IPS DF 6.9 (cell line): Measurements from ENCODE around the gene FNDC1.

Experiments used
- DNase-seq: peaks from one replicate; pipeline ENCODE4 v3.0.0-alpha.2; 2013; ENCODE audit warnings: low read depth, low spot score
- H3K27ac ChIP-seq: one replicate; pipeline ENCODE4 v1.5.1; 2013; ENCODE audit warnings: low read length, control low read depth
- H3K27me3 ChIP-seq: 2 replicates; pipeline ENCODE4 v1.6.1; 2013; ENCODE audit warnings: mild to moderate bottlenecking, low read length; ENCODE audit not compliant: control insufficient read depth, insufficient read depth
- H3K36me3 ChIP-seq: 2 replicates; pipeline ENCODE4 v1.6.1; 2013; ENCODE audit warnings: low read length; ENCODE audit not compliant: control insufficient read depth, insufficient read depth
- H3K4me1 ChIP-seq: 2 replicates; pipeline ENCODE4 v1.6.1; 2013; ENCODE audit warnings: low read length; ENCODE audit not compliant: control insufficient read depth, insufficient read depth
- H3K4me3 ChIP-seq: 2 replicates; pipeline ENCODE4 v1.5.1; 2013; ENCODE audit warnings: mild to moderate bottlenecking, low read length
- H3K9me3 ChIP-seq: 2 replicates; pipeline ENCODE4 v1.6.1; 2013; ENCODE audit warnings: low read length, inconsistent platforms; ENCODE audit not compliant: control insufficient read depth, insufficient read depth
- WGBS: extraction: QIAGEN DNeasy Blood & Tissue Kit; methylation state at CpG from one replicate; pipeline ENCODE4 v1.1.7; 2013; ENCODE audit warnings: mixed read lengths, missing lambda C conversion rate; ENCODE audit not compliant: insufficient read length, insufficient coverage; 5-methylcytosine and 5-hydroxymethylcytosine counted together

FNDC1 gene

DNA sequence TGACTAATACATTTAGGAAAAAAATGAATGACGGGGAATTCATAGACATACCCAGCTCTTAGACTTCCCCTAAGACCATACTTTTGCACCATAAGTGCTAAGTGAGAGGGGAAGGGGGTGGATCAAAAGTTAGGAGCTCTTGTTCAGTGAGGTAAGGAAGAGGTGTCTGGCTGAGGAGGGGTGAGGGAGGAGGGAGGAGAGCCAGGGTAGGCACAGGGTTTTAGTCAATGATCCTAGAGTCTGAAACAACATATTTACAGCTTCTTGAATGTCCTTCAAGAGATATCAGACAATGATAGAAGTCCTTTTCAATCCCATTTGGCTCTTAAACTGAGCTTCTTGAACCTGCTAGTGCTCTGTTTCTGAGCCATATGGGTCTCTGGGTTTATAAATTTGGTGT lies 135.4 kb downstream of the FNDC1 start:
- H3K27ac ChIP-seq, result no peak overlapping the region
- no CpG with 5 or more reads among the region's 1 CpG for WGBS
- no peaks in the 10 kb centered on the region for H3K9me3 ChIP-seq
- no peak for DNase-seq
- no peaks in the 10 kb centered on the region for H3K36me3 ChIP-seq
- H3K27me3 ChIP-seq, result no peaks in the 10 kb centered on the region
- H3K4me3 ChIP-seq, result no peak overlapping the region
- H3K4me1 ChIP-seq, result no peaks in the 10 kb centered on the region

DNA sequence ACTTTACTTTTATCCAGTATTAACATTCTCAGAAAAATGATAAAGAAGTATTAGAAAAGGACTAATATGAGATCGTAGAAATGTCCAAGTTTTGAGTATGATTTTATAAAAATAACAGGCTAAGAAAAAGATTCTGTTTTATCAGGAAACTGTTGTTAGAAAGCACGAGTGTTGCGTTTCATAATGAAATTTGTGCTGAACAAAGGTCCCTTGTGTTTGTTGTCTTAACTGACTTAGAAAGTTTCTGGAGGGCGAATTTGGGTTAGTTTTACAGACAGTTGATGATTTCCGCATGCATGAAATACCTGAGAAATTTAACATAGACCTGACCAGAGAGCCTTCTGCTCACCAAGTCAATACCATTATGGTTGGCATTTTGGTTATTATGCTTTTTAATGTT lies 136.0 kb downstream of the FNDC1 start:
- Histone ChIP-seq H3K27me3 (no peaks in the 10 kb centered on the region), H3K27ac (no peak overlapping the region), H3K36me3 (no peaks in the 10 kb centered on the region), H3K9me3 (no peaks in the 10 kb centered on the region), H3K4me3 (no peak overlapping the region), H3K4me1 (no peaks in the 10 kb centered on the region)
- WGBS, result no CpG with 5 or more reads among the region's 5 CpGs
- DNase-seq, result no peak

DNA sequence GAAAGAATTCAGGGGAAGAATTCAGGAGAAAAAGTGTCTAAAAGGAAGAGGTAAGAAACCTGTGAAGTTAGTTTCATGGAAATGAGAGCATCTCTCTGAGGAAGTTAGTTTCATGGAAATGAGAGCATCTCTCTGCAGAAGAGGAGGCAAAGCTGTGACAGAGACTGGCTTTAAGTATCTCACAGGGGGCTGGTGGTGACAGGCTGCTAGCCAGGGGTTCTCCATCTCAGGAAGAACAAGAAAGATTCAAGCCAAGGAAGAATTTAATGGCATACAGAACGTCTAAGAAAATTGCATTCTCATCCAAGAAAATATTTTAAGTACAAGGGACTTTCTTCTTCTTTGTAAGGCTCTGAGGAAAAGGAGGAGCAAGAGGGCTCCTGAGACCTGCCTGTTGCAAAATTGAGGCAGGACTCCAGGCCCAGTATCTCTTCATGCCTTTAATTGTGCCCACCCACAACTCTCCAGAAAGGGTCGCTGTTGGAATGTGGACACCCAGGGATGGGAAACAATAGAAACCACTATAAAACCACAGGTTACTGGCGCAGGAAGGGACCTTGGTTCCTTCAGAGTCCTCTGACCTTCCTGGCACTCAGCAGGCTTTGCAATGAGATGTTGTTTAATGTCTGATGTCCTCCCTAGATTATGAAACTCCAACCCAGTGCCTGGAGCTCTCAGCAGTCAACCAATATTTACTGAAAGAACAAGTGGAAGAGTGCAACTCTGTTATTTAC lies 136.8 kb downstream of the FNDC1 start:
- Histone ChIP-seq H3K36me3 (no peaks in the 10 kb centered on the region), H3K4me3 (no peak overlapping the region), H3K9me3 (no peaks in the 10 kb centered on the region), H3K27ac (no peak overlapping the region), H3K27me3 (no peaks in the 10 kb centered on the region), H3K4me1 (no peaks in the 10 kb centered on the region)
- no peak for DNase-seq
- WGBS, result no CpG with 5 or more reads among the region's 3 CpGs

DNA sequence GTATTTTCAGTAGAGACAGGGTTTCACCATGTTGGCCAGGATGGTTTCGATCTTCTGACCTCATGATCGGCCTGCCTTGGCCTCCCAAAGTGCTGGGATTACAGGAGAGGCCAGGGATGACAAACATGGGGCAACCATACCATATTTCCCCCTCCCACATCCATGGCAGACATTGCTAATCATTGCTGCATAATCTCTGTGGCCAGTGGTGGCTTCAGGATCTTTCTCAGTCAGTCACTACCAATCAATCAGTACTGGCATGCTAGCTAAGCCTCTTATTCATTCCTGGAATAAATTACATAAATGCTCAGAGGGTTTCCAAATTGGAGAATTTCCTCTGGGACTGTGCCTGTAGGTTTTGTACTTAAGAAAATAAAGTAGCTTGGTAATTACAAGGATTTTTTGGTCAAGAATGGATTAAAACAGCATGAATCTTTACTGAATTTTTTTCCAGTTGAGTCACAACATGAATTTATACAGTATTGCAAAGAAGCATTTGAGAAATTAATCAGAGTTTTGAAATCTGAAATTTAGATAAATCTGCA lies 138.1 kb downstream of the FNDC1 start:
- H3K36me3 ChIP-seq, result no peaks in the 10 kb centered on the region
- no peak for DNase-seq
- H3K4me3 ChIP-seq, result no peak overlapping the region
- no CpG with 5 or more reads among the region's 2 CpGs for WGBS
- no peaks in the 10 kb centered on the region for H3K4me1 ChIP-seq
- no peaks in the 10 kb centered on the region for H3K9me3 ChIP-seq
- H3K27ac ChIP-seq, result no peak overlapping the region
- H3K27me3 ChIP-seq, result no peaks in the 10 kb centered on the region

DNA sequence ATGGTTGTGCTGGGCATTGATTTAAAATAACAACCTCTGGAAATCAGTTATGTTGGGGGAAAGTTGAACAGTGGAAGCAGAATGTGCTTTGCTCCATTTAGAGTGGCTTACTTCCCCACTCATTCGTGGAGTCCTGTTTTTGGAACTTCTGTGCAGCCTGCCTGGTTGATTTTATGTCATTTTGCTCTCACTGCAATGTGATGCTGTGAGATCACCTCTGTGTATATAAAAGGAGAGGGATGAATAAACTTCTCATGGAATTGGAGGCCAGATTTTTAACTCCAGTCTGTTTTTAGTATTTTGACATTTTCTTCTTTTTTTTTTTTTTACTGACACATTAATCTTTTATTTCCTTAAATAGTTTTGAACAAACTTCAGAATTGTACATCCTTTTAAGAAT lies 139.0 kb downstream of the FNDC1 start:
- no peak for DNase-seq
- WGBS, result no CpG with 5 or more reads among the region's 1 CpG

DNA sequence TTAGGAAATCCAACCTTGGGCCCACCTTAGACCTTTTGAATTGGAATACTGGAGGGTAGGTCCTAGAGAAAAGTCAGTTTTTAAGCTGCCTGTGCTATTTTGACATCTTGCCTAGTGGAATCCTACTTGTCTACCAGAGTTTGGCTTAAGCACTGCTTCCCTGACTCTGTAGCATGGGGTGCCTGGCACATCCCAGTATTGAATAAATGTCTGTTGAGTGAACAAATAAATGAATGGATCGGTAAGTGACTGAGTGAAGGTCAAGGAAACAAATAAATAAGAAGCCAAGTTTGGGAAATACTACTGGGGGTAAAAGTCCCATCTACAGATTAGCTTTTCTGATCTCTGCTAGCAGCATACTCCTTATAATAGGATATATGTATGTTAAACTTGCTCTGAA lies 140.5 kb downstream of the FNDC1 start:
- H3K27me3 ChIP-seq, result no peaks in the 10 kb centered on the region
- no peak overlapping the region for H3K27ac ChIP-seq
- no peak for DNase-seq
- no peak overlapping the region for H3K4me3 ChIP-seq
- H3K36me3 ChIP-seq, result no peaks in the 10 kb centered on the region
- no peaks in the 10 kb centered on the region for H3K9me3 ChIP-seq
- H3K4me1 ChIP-seq, result no peaks in the 10 kb centered on the region
- no CpG with 5 or more reads among the region's 1 CpG for WGBS

More for the DNA sequence above, 139.0 kb downstream of the FNDC1 start:
- H3K27me3 ChIP-seq, result no peaks in the 10 kb centered on the region
- H3K4me3 ChIP-seq, result no peak overlapping the region
- H3K4me1 ChIP-seq, result no peaks in the 10 kb centered on the region
- no peaks in the 10 kb centered on the region for H3K36me3 ChIP-seq
- no peaks in the 10 kb centered on the region for H3K9me3 ChIP-seq
- H3K27ac ChIP-seq, result no peak overlapping the region

DNA sequence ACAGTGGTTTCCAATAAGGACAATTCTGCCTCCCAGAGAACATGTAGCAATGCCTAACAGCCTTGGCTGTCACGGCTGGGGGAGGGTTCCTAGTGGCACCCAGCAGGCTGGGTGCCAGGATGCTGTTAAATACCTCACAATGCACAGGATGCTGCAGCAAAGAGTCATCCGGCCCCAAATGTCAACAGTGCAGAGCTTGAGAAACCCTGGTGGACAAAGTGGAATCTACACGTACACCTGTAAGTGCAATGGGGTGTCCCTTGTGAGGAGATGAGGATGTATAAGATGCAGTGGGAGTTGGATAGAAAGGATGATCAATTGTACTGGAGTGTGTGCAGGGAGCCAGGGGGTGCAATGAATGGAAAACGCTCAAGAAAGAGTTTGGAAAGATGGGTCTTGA lies 142.4 kb downstream of the FNDC1 start:
- H3K9me3 ChIP-seq, result no peaks in the 10 kb centered on the region
- no peak overlapping the region for H3K4me3 ChIP-seq
- DNase-seq, result no peak
- H3K27ac ChIP-seq, result no peak overlapping the region
- WGBS, result no CpG with 5 or more reads among the region's 4 CpGs
- H3K36me3 ChIP-seq, result no peaks in the 10 kb centered on the region
- no peaks in the 10 kb centered on the region for H3K27me3 ChIP-seq
- H3K4me1 ChIP-seq, result peaks cover 3% of the 10 kb centered on the region; the same call in 1 of the 2 replicates

DNA sequence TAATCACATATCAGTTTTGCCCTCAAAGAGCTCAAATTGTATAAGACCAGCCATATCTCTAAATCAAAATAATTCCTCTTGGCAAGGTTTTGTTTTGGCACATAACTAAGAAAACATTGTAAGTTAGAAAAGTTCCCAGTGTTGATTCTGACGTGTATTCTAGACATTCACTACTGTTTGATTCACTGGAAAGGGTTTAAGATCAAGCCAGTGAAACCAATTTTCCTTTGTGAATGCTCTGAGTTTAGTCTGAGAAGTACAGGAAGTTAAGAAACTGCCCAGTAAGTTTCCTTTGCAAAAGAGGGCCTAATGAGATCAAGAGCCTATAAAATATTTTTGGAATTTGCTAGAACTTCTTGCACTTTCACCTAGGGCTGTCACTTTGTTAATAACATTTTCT lies 143.0 kb downstream of the FNDC1 start:
- no CpG with 5 or more reads among the region's 1 CpG for WGBS
- Histone ChIP-seq H3K27me3 (no peaks in the 10 kb centered on the region), H3K4me1 (peaks cover 3% of the 10 kb centered on the region; the same call in 1 of the 2 replicates), H3K9me3 (no peaks in the 10 kb centered on the region), H3K36me3 (no peaks in the 10 kb centered on the region), H3K27ac (no peak overlapping the region), H3K4me3 (no peak overlapping the region)
- no peak for DNase-seq

DNA sequence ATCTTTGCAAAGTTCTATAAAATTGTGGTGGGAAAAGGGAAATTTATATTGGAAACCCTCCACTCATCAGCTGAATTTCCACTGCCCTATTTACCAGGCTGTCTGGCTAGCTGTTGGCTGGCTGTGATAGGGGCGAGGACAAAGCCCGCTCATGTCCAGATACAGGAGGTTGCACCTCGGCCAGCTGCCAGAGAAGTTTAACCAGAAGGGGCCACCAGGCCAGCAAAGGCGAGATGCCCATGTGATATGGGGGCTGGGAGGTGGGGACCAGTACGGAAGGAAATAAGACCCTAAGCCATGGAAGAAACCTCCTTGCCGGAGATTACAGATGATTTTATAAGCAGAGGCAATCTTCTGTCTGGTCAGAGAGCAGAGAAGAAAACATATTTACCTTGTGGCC lies 143.8 kb downstream of the FNDC1 start:
- H3K4me3 ChIP-seq, result no peak overlapping the region
- no peak for DNase-seq
- WGBS, result no CpG with 5 or more reads among the region's 6 CpGs
- no peaks in the 10 kb centered on the region for H3K36me3 ChIP-seq
- no peak overlapping the region for H3K27ac ChIP-seq
- H3K9me3 ChIP-seq, result no peaks in the 10 kb centered on the region
- H3K27me3 ChIP-seq, result no peaks in the 10 kb centered on the region
- H3K4me1 ChIP-seq, result peaks cover 3% of the 10 kb centered on the region; the same call in 1 of the 2 replicates

DNA sequence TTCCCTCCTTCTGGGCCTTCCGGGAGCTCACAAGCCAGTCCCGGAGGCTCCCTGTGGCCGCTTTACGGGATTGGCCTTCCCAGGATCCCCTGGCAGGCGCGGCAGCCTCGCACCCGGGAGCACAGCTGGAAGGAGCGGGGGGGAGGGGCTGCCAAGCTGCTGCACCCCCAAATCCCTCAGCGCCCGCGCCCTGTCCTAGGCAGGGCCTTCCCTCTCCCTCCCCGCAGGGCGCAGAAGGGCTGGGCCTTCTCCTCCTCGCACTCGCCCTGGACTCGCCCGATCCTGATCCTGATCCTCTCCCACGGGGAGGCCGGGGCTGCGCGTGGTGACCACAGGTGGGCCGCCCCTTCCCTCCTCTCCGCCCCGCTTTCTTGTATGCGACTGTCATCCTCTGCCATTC lies 146.4 kb downstream of the FNDC1 start:
- DNase-seq, result no peak
- no CpG with 5 or more reads among the region's 26 CpGs for WGBS
- Histone ChIP-seq H3K27me3 (no peaks in the 10 kb centered on the region), H3K4me1 (peaks cover 3% of the 10 kb centered on the region; the same call in 1 of the 2 replicates), H3K27ac (no peak overlapping the region), H3K4me3 (no peak overlapping the region), H3K36me3 (no peaks in the 10 kb centered on the region), H3K9me3 (no peaks in the 10 kb centered on the region)

DNA sequence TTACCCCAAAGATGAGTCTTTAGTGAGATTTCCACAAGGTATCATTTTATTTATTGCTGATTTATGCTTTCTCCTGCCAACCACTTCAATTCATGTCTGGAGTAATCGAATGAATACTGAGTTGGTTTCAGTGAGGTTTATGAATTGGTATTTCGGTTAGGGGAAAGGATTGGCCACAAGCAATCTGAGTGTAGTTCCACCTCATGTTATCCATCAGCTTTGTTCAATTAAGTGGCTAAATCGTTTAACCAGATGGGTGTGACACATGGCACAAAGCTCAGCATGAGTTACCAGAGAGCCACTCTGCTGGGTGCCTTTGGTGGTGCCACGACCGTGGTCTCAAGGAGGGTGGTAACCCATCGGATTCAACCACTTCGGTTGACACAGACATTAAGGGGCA lies 148.2 kb downstream of the FNDC1 start:
- no peak overlapping the region for H3K4me3 ChIP-seq
- H3K9me3 ChIP-seq, result no peaks in the 10 kb centered on the region
- peaks cover 3% of the 10 kb centered on the region; the same call in 1 of the 2 replicates for H3K4me1 ChIP-seq
- 100% methylated on average over 1 of the region's 7 CpGs for WGBS
- no peaks in the 10 kb centered on the region for H3K27me3 ChIP-seq
- H3K36me3 ChIP-seq, result no peaks in the 10 kb centered on the region
- no peak overlapping the region for H3K27ac ChIP-seq
- no peak for DNase-seq
